T-cell (primary cell): ENCODE results near the gene TXNDC2. TPM values are rescaled to one million over a fixed set of nuclear protein-coding genes. Genes with fewer than 3 reads are reported as not detected.

Experiments used
- ATAC-seq, 4 experiments: fragments of 200-7000 bp in 3 of 4; fragments of 150-1000 bp in 1 of 4; cut with Tn5 transposase; replicated peaks in 1 of 4; 1 replicate in 3 of 4; 2 replicates in 1 of 4; pipeline ENCODE4 v1.10.0; 2021; ENCODE audit warnings: moderate library complexity in 3 of 4, mild to moderate bottlenecking in 2 of 4, moderate number of reproducible peaks in 1 of 4
- CTCF ChIA-PET, 2 donors: fragments of 300-600 bp; sonication (Branson Sonifier 250); formaldehyde crosslinking; loops; one replicate each; lab custom pipeline; 2022; ENCODE audit warnings: antibody characterized with exemption in 2 of 2; lab: Charles Lee
- POLR2A ChIA-PET, 2 donors: fragments of 300-600 bp; sonication (Branson Sonifier 250); formaldehyde crosslinking; loops; one replicate each; lab custom pipeline; 2022; ENCODE audit warnings: antibody characterized with exemption in 2 of 2; lab: Charles Lee
- DNase-seq, 35 experiments: peaks; one replicate each; pipeline versions ENCODE4 v3.0.0 to v3.0.0-alpha.2; 2013 to 2023
- H3K27ac ChIP-seq: one replicate; pipeline ENCODE4 v1.5.1; 2013; ENCODE audit warnings: low read length
- H3K27me3 ChIP-seq, 2 experiments: replicated peaks in 1 of 2; 1 replicate in 1 of 2; 2 replicates in 1 of 2; pipeline versions ENCODE4 v1.6.1 to v1.7.0; 2013; ENCODE audit warnings: low read length in 1 of 2, mixed read lengths in 1 of 2; ENCODE audit not compliant: control insufficient read depth in 2 of 2, insufficient read depth in 2 of 2; ENCODE audit errors: extremely low read depth in 1 of 2
- H3K36me3 ChIP-seq, 2 donors: 1 replicate in 1 of 2; 2 replicates in 1 of 2; pipeline versions ENCODE4 v1.6.1 to v1.7.0; 2013; ENCODE audit warnings: low read length in 1 of 2; ENCODE audit not compliant: control insufficient read depth in 2 of 2, insufficient read depth in 1 of 2; ENCODE audit errors: extremely low read depth in 1 of 2
- H3K4me1 ChIP-seq, 2 experiments: 1 replicate in 1 of 2; 2 replicates in 1 of 2; pipeline versions ENCODE4 v1.6.1 to v1.7.0; 2013; ENCODE audit warnings: low read length in 2 of 2, mixed read lengths in 1 of 2; ENCODE audit not compliant: insufficient read depth in 2 of 2, control insufficient read depth in 1 of 2; ENCODE audit errors: extremely low read depth in 1 of 2
- H3K4me3 ChIP-seq, 2 donors: 1 replicate in 1 of 2; 2 replicates in 1 of 2; pipeline versions ENCODE4 v1.5.1 to v1.7.0; 2013; ENCODE audit warnings: mild to moderate bottlenecking in 2 of 2, low read length in 1 of 2, moderate library complexity in 1 of 2; ENCODE audit not compliant: control insufficient read depth in 1 of 2; ENCODE audit errors: extremely low read depth in 1 of 2
- H3K9me3 ChIP-seq: 2 replicates; pipeline ENCODE4 v1.7.0; 2013
- H3K27ac Mint-ChIP-seq, 2 donors: one replicate each; pipeline ENCODE4 v1.8.0; 2020 to 2021; ENCODE audit warnings: mild to moderate bottlenecking in 2 of 2, mixed read lengths in 2 of 2
- H3K27me3 Mint-ChIP-seq, 2 donors: one replicate each; pipeline ENCODE4 v1.8.0; 2021 to 2022; ENCODE audit warnings: mixed read lengths in 2 of 2
- H3K36me3 Mint-ChIP-seq: one replicate; pipeline ENCODE4 v1.8.0; 2021; ENCODE audit warnings: mixed read lengths
- H3K4me1 Mint-ChIP-seq, 3 donors: one replicate each; pipeline ENCODE4 v1.8.0; 2020 to 2022; ENCODE audit warnings: mixed read lengths in 3 of 3, mild to moderate bottlenecking in 1 of 3
- H3K4me3 Mint-ChIP-seq, 3 donors: one replicate each; pipeline ENCODE4 v1.8.0; 2020 to 2022; ENCODE audit warnings: mild to moderate bottlenecking in 3 of 3, mixed read lengths in 3 of 3, moderate library complexity in 3 of 3
- H3K9me3 Mint-ChIP-seq, 3 donors: one replicate each; pipeline ENCODE4 v1.8.0; 2020 to 2022; ENCODE audit warnings: mixed read lengths in 3 of 3
- WGBS: methylation state at CpG from one replicate; pipeline ENCODE4 v1.1.5; 2013; ENCODE audit warnings: missing lambda C conversion rate; ENCODE audit not compliant: insufficient coverage; 5-methylcytosine and 5-hydroxymethylcytosine counted together
- total RNA-seq, 35 experiments: library from RNA in 6 of 35; stranded (reverse) in 6 of 35; fragments of 120-200 nt in 1 of 35; gene quantifications; one replicate each; pipeline versions ENCODE4 v1.2.1 to v1.2.4 and lab custom pipeline; 2013 to 2026

The TXNDC2 gene
- total RNA-seq, 5 donors from 2014 or later (not counting 1 experiment from before 2014, with no cell fraction given) = not detected

GRCh38 chr18:9915291-9916076 is 29.7 kb downstream of the TXNDC2 start:
- no peaks in the 10 kb centered on the region for H3K27me3 ChIP-seq
- H3K36me3 ChIP-seq = no peaks in the 10 kb centered on the region
- no peaks in the 10 kb centered on the region for H3K9me3 ChIP-seq
- peak overlapping the region; percentile 88 to 89 (median 89) for H3K4me3 Mint-ChIP-seq
- H3K4me1 Mint-ChIP-seq = peaks cover 26 to 31% (median 27%) of the 10 kb centered on the region in 3 donors
- peaks cover 27 to 39% of the 10 kb centered on the region in 2 experiments for H3K4me1 ChIP-seq
- no peaks in the 10 kb centered on the region for H3K9me3 Mint-ChIP-seq
- ChIA-PET CTCF (interaction anchor here in 1 of 2 donors (0.9 to 1.0 kb wide), 2 partner anchors 8 to 610 kb away, joined by 3 to 4 read pairs; partner anchors contain the start of gene NAPG), POLR2A (interaction anchor here (0.5 to 1.6 kb wide), 9 partner anchors 9 to 760 kb away, joined by 3 to 10 read pairs (median 4); partner anchors contain the start of gene NAPG (in 1 of the 2))
- no peak for DNase-seq
- peak overlapping the region; percentile 87 for H3K27ac ChIP-seq
- ATAC-seq = no peak
- H3K36me3 Mint-ChIP-seq = no peaks in the 10 kb centered on the region
- no peaks in the 10 kb centered on the region for H3K27me3 Mint-ChIP-seq
- peak overlapping the region; percentile 90 to 92 for H3K27ac Mint-ChIP-seq
- WGBS = no CpG with 5 or more reads among the region's 5 CpGs
- peak overlapping the region; percentile 63 to 81 for H3K4me3 ChIP-seq

- WGBS = 14% methylated on average over 1 of the region's 2 CpGs
- no peak overlapping the region for H3K4me3 ChIP-seq
- CTCF ChIA-PET = no interaction called here
- peak overlapping the region; percentile 88 to 89 (median 89) for H3K4me3 Mint-ChIP-seq
- no peaks in the 10 kb centered on the region for H3K27me3 ChIP-seq
- no peak overlapping the region for H3K27ac ChIP-seq
- POLR2A ChIA-PET = interaction anchor here (1.2 to 1.6 kb wide), 2 partner anchors 8 to 610 kb away, joined by 3 to 5 read pairs; partner anchors contain the start of gene NAPG (in 1 of the 2)
- no peaks in the 10 kb centered on the region for H3K9me3 ChIP-seq
- no peaks in the 10 kb centered on the region for H3K27me3 Mint-ChIP-seq
- no peaks in the 10 kb centered on the region for H3K36me3 ChIP-seq
- no peaks in the 10 kb centered on the region for H3K36me3 Mint-ChIP-seq
- no peak for ATAC-seq
- peaks cover 31 to 45% of the 10 kb centered on the region in 2 experiments for H3K4me1 ChIP-seq
- DNase-seq = no peak
- peak overlapping the region; percentile 90 to 92 for H3K27ac Mint-ChIP-seq
- H3K9me3 Mint-ChIP-seq = no peaks in the 10 kb centered on the region
- H3K4me1 Mint-ChIP-seq = peaks cover 26 to 31% (median 27%) of the 10 kb centered on the region in 3 donors
These were observed 30.4 kb downstream of the TXNDC2 start for GRCh38 chr18:9916077-9916639.

- H3K36me3 ChIP-seq = no peaks in the 10 kb centered on the region
- H3K9me3 ChIP-seq = no peaks in the 10 kb centered on the region
- H3K36me3 Mint-ChIP-seq = no peaks in the 10 kb centered on the region
- peaks cover 26 to 31% (median 27%) of the 10 kb centered on the region in 3 donors for H3K4me1 Mint-ChIP-seq
- no peak overlapping the region for H3K4me3 ChIP-seq
- no peak overlapping the region for H3K27ac ChIP-seq
- H3K9me3 Mint-ChIP-seq = no peaks in the 10 kb centered on the region
- H3K27me3 Mint-ChIP-seq = no peaks in the 10 kb centered on the region
- ChIA-PET POLR2A (no interaction called here), CTCF (no interaction called here)
- 100% methylated on average over 1 of the region's 3 CpGs for WGBS
- no peaks in the 10 kb centered on the region for H3K27me3 ChIP-seq
- DNase-seq = no peak
- H3K27ac Mint-ChIP-seq = no peak overlapping the region
- H3K4me1 ChIP-seq = peaks cover 32 to 47% of the 10 kb centered on the region in 2 experiments
- ATAC-seq = no peak
- H3K4me3 Mint-ChIP-seq = peak overlapping the region; percentile 88 to 89 (median 89)
These were observed 31.0 kb downstream of the TXNDC2 start for GRCh38 chr18:9916808-9917207.

- Histone ChIP-seq H3K9me3 (no peaks in the 10 kb centered on the region), H3K27ac (no peak overlapping the region), H3K27me3 (no peaks in the 10 kb centered on the region), H3K4me3 (no peak overlapping the region), H3K36me3 (no peaks in the 10 kb centered on the region), H3K4me1 (peaks cover 32 to 56% of the 10 kb centered on the region in 2 experiments)
- Mint-ChIP-seq H3K36me3 (no peaks in the 10 kb centered on the region), H3K4me1 (peaks cover 30 to 37% (median 32%) of the 10 kb centered on the region in 3 donors), H3K4me3 (no peak overlapping the region), H3K27me3 (no peaks in the 10 kb centered on the region), H3K9me3 (no peaks in the 10 kb centered on the region), H3K27ac (no peak overlapping the region)
- ATAC-seq (no peak), DNase-seq (no peak)
- ChIA-PET POLR2A (no interaction called here), CTCF (no interaction called here)
- 58% methylated on average over 1 of the region's 2 CpGs for WGBS
These were observed 32.4 kb downstream of the TXNDC2 start for GRCh38 chr18:9918016-9918680.

GRCh38 chr18:9919564-9920232 is 33.9 kb downstream of the TXNDC2 start:
- peaks cover 33 to 71% of the 10 kb centered on the region in 2 experiments for H3K4me1 ChIP-seq
- CTCF ChIA-PET = no interaction called here
- H3K9me3 Mint-ChIP-seq = no peaks in the 10 kb centered on the region

More at GRCh38 chr18:9919564-9920232, 33.9 kb downstream of the TXNDC2 start:
- Histone ChIP-seq H3K4me3 (no peak overlapping the region), H3K36me3 (no peaks in the 10 kb centered on the region), H3K9me3 (no peaks in the 10 kb centered on the region), H3K27ac (no peak overlapping the region), H3K27me3 (no peaks in the 10 kb centered on the region)
- no peaks in the 10 kb centered on the region for H3K36me3 Mint-ChIP-seq
- POLR2A ChIA-PET = no interaction called here
- DNase-seq (no peak), ATAC-seq (no peak)
- no peak overlapping the region for H3K4me3 Mint-ChIP-seq
- no peaks in the 10 kb centered on the region for H3K27me3 Mint-ChIP-seq
- H3K4me1 Mint-ChIP-seq = peaks cover 41 to 46% (median 44%) of the 10 kb centered on the region in 3 donors
- no peak overlapping the region for H3K27ac Mint-ChIP-seq
- WGBS = 69% methylated on average over 6 of the region's 8 CpGs
